H1 (cell line): ENCODE data around the gene ISY1. TPM values are rescaled to one million over a fixed set of nuclear protein-coding genes. Genes with fewer than 3 reads are reported as not detected.

Experiments
- CTCF ChIA-PET: fragments of 300-600 bp; sonication (Branson Sonifier 250); formaldehyde crosslinking; loops from one replicate; lab custom pipeline; 2021; ENCODE audit not compliant: partially characterized antibody; lab: Charles Lee
- POLR2A ChIA-PET: fragments of 300-600 bp; sonication (Branson Sonifier 250); formaldehyde crosslinking; loops from one replicate; lab custom pipeline; 2021; ENCODE audit warnings: inconsistent platforms; ENCODE audit not compliant: partially characterized antibody; lab: Charles Lee
- DNase-seq, 2 experiments: peaks; one replicate each; pipeline versions ENCODE4 v3.0.0 to v3.0.0-alpha.2; 2010 to 2022; ENCODE audit warnings: low spot score in 2 of 2, low read depth in 1 of 2, mixed read lengths in 1 of 2
- FAIRE-seq: peaks from 2 replicates; lab custom pipeline; 2011; peaks lifted over from hg19 to GRCh38; lab: Jason Lieb, UNC
- H2AFZ ChIP-seq: 2 replicates; pipeline ENCODE4 v1.8.1; 2012; ENCODE audit warnings: low read length, inconsistent platforms
- H2AK5ac ChIP-seq: 2 replicates; pipeline ENCODE4 v1.6.1; 2013; ENCODE audit warnings: low read depth, low read length
- H2BK120ac ChIP-seq: replicated peaks from 2 replicates; pipeline ENCODE3; 2013; ENCODE audit warnings: low read depth, low read length, inconsistent platforms
- H2BK12ac ChIP-seq: 2 replicates; pipeline ENCODE4 v1.6.1; 2013; ENCODE audit warnings: low read depth, low read length
- H2BK15ac ChIP-seq: 2 replicates; pipeline ENCODE4 v1.6.1; 2013; ENCODE audit warnings: low read length
- H2BK20ac ChIP-seq: 2 replicates; pipeline ENCODE4 v1.6.1; 2013; ENCODE audit warnings: low read length
- H2BK5ac ChIP-seq: 2 replicates; pipeline ENCODE4 v1.6.1; 2013; ENCODE audit warnings: low read depth, low read length
- H3K14ac ChIP-seq: 2 replicates; pipeline ENCODE4 v1.6.1; 2013; ENCODE audit warnings: inconsistent platforms; ENCODE audit not compliant: insufficient read length
- H3K18ac ChIP-seq: 2 replicates; pipeline ENCODE4 v1.6.1; 2013; ENCODE audit warnings: low read length; ENCODE audit errors: extremely low read depth
- H3K23ac ChIP-seq: 2 replicates; pipeline ENCODE4 v1.6.1; 2013; ENCODE audit warnings: inconsistent platforms; ENCODE audit not compliant: insufficient read length
- H3K23me2 ChIP-seq: 2 replicates; pipeline ENCODE4 v1.6.1; 2013; ENCODE audit warnings: low read depth, low read length
- H3K27ac ChIP-seq: 2 replicates; pipeline ENCODE4 v1.6.1; 2011; ENCODE audit warnings: low read depth, low read length, inconsistent platforms
- H3K27me3 ChIP-seq, 4 experiments: replicated peaks in 1 of 4; 1 replicate in 1 of 4; 2 replicates in 3 of 4; pipeline versions ENCODE4 v1.6.1 to v1.8.1; 2011 to 2013; ENCODE audit warnings: low read length in 3 of 4, mild to moderate bottlenecking in 3 of 4, inconsistent platforms in 2 of 4, mixed read lengths in 2 of 4, moderate library complexity in 1 of 4; ENCODE audit not compliant: control insufficient read depth in 3 of 4, insufficient read depth in 3 of 4; ENCODE audit errors: extremely low read depth in 1 of 4
- H3K36me3 ChIP-seq, 4 experiments: 2 replicates each; pipeline versions ENCODE4 v1.6.1 to v1.8.1; 2011 to 2013; ENCODE audit warnings: mild to moderate bottlenecking in 4 of 4, low read length in 3 of 4, moderate library complexity in 2 of 4, control low read depth in 1 of 4, inconsistent platforms in 1 of 4; ENCODE audit not compliant: insufficient read depth in 4 of 4, control insufficient read depth in 2 of 4
- H3K4ac ChIP-seq: replicated peaks from 2 replicates; pipeline ENCODE3; 2013; ENCODE audit warnings: low read length, low read depth, mixed read lengths, inconsistent platforms; ENCODE audit not compliant: insufficient read length
- H3K4me1 ChIP-seq, 4 experiments: replicated peaks in 1 of 4; 1 replicate in 1 of 4; 2 replicates in 3 of 4; pipeline versions ENCODE4 v1.6.1 to v1.8.1; 2011 to 2013; ENCODE audit warnings: low read length in 3 of 4, inconsistent platforms in 2 of 4, mixed read lengths in 1 of 4; ENCODE audit not compliant: insufficient read depth in 4 of 4, control insufficient read depth in 3 of 4
- H3K4me2 ChIP-seq, 2 experiments: 2 replicates each; pipeline versions ENCODE4 v1.6.1 to v1.8.1; 2011 to 2013; ENCODE audit warnings: low read depth in 2 of 2, low read length in 2 of 2, control low read depth in 1 of 2, inconsistent platforms in 1 of 2, mild to moderate bottlenecking in 1 of 2; ENCODE audit not compliant: insufficient read depth in 1 of 2
- H3K4me3 ChIP-seq, 4 experiments: fragments of 200-600, 300-600 bp in 1 of 4; sonication (generic), shearing (Covaris generic), sonication (Bioruptor Twin) in 1 of 4; 2 replicates each; pipeline versions ENCODE4 v1.5.1 to v1.8.1; 2011 to 2016; ENCODE audit warnings: low read length in 4 of 4, low read depth in 3 of 4, control low read depth in 2 of 4, inconsistent platforms in 2 of 4, mild to moderate bottlenecking in 2 of 4, mixed read lengths in 1 of 4, moderate library complexity in 1 of 4; ENCODE audit not compliant: insufficient read depth in 2 of 4; ENCODE audit errors: extremely low read depth in 1 of 4
- H3K56ac ChIP-seq: replicated peaks from 2 replicates; pipeline ENCODE3; 2013; ENCODE audit warnings: low read depth, mild to moderate bottlenecking, mixed read lengths, low read length, inconsistent platforms; ENCODE audit not compliant: insufficient read length
- H3K79me1 ChIP-seq: 2 replicates; pipeline ENCODE4 v1.6.1; 2013; ENCODE audit warnings: low read depth, low read length, control low read depth
- H3K79me2 ChIP-seq, 2 experiments: 2 replicates each; pipeline versions ENCODE4 v1.6.1 to v1.8.1; 2012 to 2013; ENCODE audit warnings: low read length in 2 of 2, mild to moderate bottlenecking in 2 of 2, inconsistent platforms in 1 of 2; ENCODE audit not compliant: insufficient read depth in 2 of 2, control insufficient read depth in 1 of 2
- H3K9ac ChIP-seq, 4 experiments: replicated peaks in 1 of 4; 1 replicate in 1 of 4; 2 replicates in 3 of 4; pipeline versions ENCODE4 v1.6.1 to v1.8.1; 2011 to 2013; ENCODE audit warnings: low read depth in 3 of 4, low read length in 3 of 4, control low read depth in 2 of 4, mild to moderate bottlenecking in 2 of 4, moderate library complexity in 2 of 4, inconsistent platforms in 1 of 4; ENCODE audit errors: extremely low read depth in 1 of 4
- H3K9me3 ChIP-seq, 2 experiments: 2 replicates each; pipeline versions ENCODE4 v1.6.1 to v1.8.1; 2012 to 2013; ENCODE audit warnings: mild to moderate bottlenecking in 2 of 2, moderate library complexity in 2 of 2, control low read depth in 1 of 2, inconsistent platforms in 1 of 2, low read depth in 1 of 2, low read length in 1 of 2, mixed read lengths in 1 of 2; ENCODE audit not compliant: insufficient read depth in 2 of 2
- H4K20me1 ChIP-seq, 2 experiments: replicated peaks in 1 of 2; 2 replicates each; pipeline versions ENCODE3 to v1.8.1; 2011 to 2013; ENCODE audit warnings: inconsistent platforms in 2 of 2, low read length in 2 of 2, mild to moderate bottlenecking in 1 of 2; ENCODE audit not compliant: insufficient read depth in 2 of 2, control insufficient read depth in 1 of 2
- H4K5ac ChIP-seq: 2 replicates; pipeline ENCODE4 v1.6.1; 2013; ENCODE audit warnings: low read length, low read depth, mixed read lengths, inconsistent platforms; ENCODE audit not compliant: insufficient read length
- H4K8ac ChIP-seq: 2 replicates; pipeline ENCODE4 v1.8.0; 2013; ENCODE audit warnings: mild to moderate bottlenecking, moderate library complexity, low read length, inconsistent platforms; ENCODE audit not compliant: insufficient read depth; ENCODE audit errors: extremely low read depth
- H4K91ac ChIP-seq: replicated peaks from 2 replicates; pipeline ENCODE3; 2013; ENCODE audit warnings: low read length, mixed read lengths, inconsistent platforms; ENCODE audit not compliant: insufficient read length
- HDAC2 ChIP-seq, 2 experiments: fragments of 300-600 bp in 1 of 2; sonication (generic) in 1 of 2; IDR thresholded peaks; 2 replicates each; pipeline ENCODE4 v1.6.1; 2011 to 2012; ENCODE audit warnings: low read depth in 2 of 2, low read length in 2 of 2, mild to moderate bottlenecking in 2 of 2, moderate library complexity in 2 of 2, borderline replicate concordance in 1 of 2, inconsistent platforms in 1 of 2
- JUND ChIP-seq: IDR thresholded peaks from 2 replicates; pipeline ENCODE4 v1.6.1; 2011; ENCODE audit warnings: mild to moderate bottlenecking, improper control_type of control experiment, low read length
- POLR2AphosphoS5 ChIP-seq: IDR thresholded peaks from 2 replicates; pipeline ENCODE4 v1.6.1; 2011; ENCODE audit warnings: low read depth, low read length
- RFX5 ChIP-seq: IDR thresholded peaks from 2 replicates; pipeline ENCODE4 v1.6.1; 2011; ENCODE audit warnings: low read depth, low read length, improper control_type of control experiment, borderline replicate concordance
- SIX5 ChIP-seq: IDR thresholded peaks from 2 replicates; pipeline ENCODE4 v1.6.1; 2011; ENCODE audit warnings: mild to moderate bottlenecking, low read depth, low read length
- SP2 ChIP-seq: IDR thresholded peaks from 2 replicates; pipeline ENCODE4 v1.6.1; 2012; ENCODE audit warnings: mild to moderate bottlenecking, low read length, inconsistent platforms
- WGBS, 2 experiments: shearing (Covaris generic) in 1 of 2; methylation state at CpG; one replicate each; pipeline versions ENCODE4 v1.1.6 to v1.1.7; 2013 to 2015; ENCODE audit warnings: low lambda C conversion rate in 2 of 2, mixed read lengths in 2 of 2, inconsistent platforms in 1 of 2, low coverage in 1 of 2, missing lambda C conversion rate in 1 of 2; ENCODE audit not compliant: insufficient replicate concordance in 2 of 2, insufficient coverage in 1 of 2, insufficient read length in 1 of 2; ENCODE audit errors: extremely low coverage in 1 of 2, missing lambda C conversion rate in 1 of 2; 5-methylcytosine and 5-hydroxymethylcytosine counted together
- polyA plus RNA-seq, 7 experiments: library from polyadenylated mRNA; depleted of rRNA in 3 of 7; stranded (reverse) in 5 of 7; unstranded in 2 of 7; fragments of >200 nt in 5 of 7; fragments of 200-250 nt in 2 of 7; gene quantifications; 1 replicate in 5 of 7; 2 replicates in 1 of 7; 4 replicates in 1 of 7; pipeline versions ENCODE4 v1.2.1 to v1.2.3, GENCODE V29; 2011 to 2013; ENCODE audit warnings: missing spikeins in 2 of 7, mixed read lengths in 2 of 7
- total RNA-seq: library from RNA; stranded (reverse); fragmentation: NEBNext Ultra II Directional; extraction: Animal tissue kit (Norgen Biotek cat#: 25700); gene quantifications from 2 replicates; pipeline ENCODE4 v1.2.1, GENCODE V29; 2021

The ISY1 gene
- total and polyA plus RNA-seq, 2 of the 8 experiments (the other 6 are each of a cell fraction or from before 2014, with no cell fraction given): 16.6 to 38.7 TPM

GRCh38 chr3:129085165-129085715 is 75.6 kb downstream of the ISY1 start:
- DNase-seq: no peak
- Histone ChIP-seq H3K9ac (no peak overlapping the region), H3K23ac (no peak overlapping the region), H2BK12ac (no peak overlapping the region), H3K27ac (no peak overlapping the region), H4K8ac (no peak overlapping the region), H2AFZ (no peak overlapping the region), H2BK5ac (no peak overlapping the region), H3K4me3 (no peak overlapping the region), H4K5ac (no peak overlapping the region), H2BK15ac (no peak overlapping the region), H2BK20ac (no peak overlapping the region), H3K4me2 (no peak overlapping the region), H4K91ac (no peak overlapping the region), H3K79me1 (no peaks in the 10 kb centered on the region), H4K20me1 (no peaks in the 10 kb centered on the region), H3K36me3 (no peaks in the 10 kb centered on the region), H3K4ac (no peak overlapping the region), H3K56ac (no peak overlapping the region), H3K79me2 (no peaks in the 10 kb centered on the region), H3K14ac (no peak overlapping the region), H3K4me1 (no peaks in the 10 kb centered on the region), H3K9me3 (no peaks in the 10 kb centered on the region), H3K18ac (no peak overlapping the region), H3K23me2 (no peaks in the 10 kb centered on the region), H2AK5ac (no peak overlapping the region), H2BK120ac (no peak overlapping the region), H3K27me3 (0 out of 7 replicates have a peak, but pooled peaks cover 0 to 3% (median 0%) of the 10 kb centered on the region in 4 experiments)
- WGBS, 2 experiments: 90% methylated on average over 12 of the region's 12 CpGs; no CpG with 5 or more reads in 1 of the 2 experiments
- TF ChIP-seq RFX5 (no peak), HDAC2 (IDR thresholded peaks at IDR 0.05; ENCODE audit: borderline replicate concordance in 1 of 2, low read depth in 2 of 2, low read length in 2 of 2) (no peak), POLR2AphosphoS5 (no peak), JUND (no peak), SIX5 (no peak), SP2 (no peak)
- CTCF ChIA-PET: interaction anchor here (0.5 to 4.0 kb wide), 13 partner anchors 10 to 222 kb away, joined by 3 to 38 read pairs (median 4); no protein-coding TSS in a partner anchor
- FAIRE-seq: no peak
- POLR2A ChIA-PET: interaction anchor here (0.7 to 1.6 kb wide), 5 partner anchors 15 to 97 kb away, joined by 3 to 6 read pairs (median 4); partner anchors contain the start of gene RAB43
